HEK293 (cell line): ENCODE data around the gene ZNF556.
A peak's percentile ranks its signal among the peaks of the same experiment; 100 is the strongest.

Experiments
- CTCF ChIA-PET: fragments of 350-600 bp; formaldehyde crosslinking; extraction: SDS; loops from one replicate; lab custom pipeline; 2021; ENCODE audit warnings: antibody characterized with exemption; lab: Yijun Ruan, JAX
- POLR2A ChIA-PET: fragments of 300-600 bp; formaldehyde crosslinking; extraction: SDS; loops from one replicate; lab custom pipeline; 2020; ENCODE audit warnings: antibody characterized with exemption, inconsistent platforms; lab: Yijun Ruan, JAX
- H3K27ac ChIP-seq: fragments of 200-500 bp; sonication (Bioruptor generic); 2 replicates; pipeline ENCODE4 v1.5.1; 2014; ENCODE audit warnings: low read depth, low read length, control low read depth, inconsistent platforms; ENCODE audit errors: extremely low read depth
- H3K36me3 ChIP-seq, 2 experiments: fragments of 200-500 bp in 1 of 2; sonication (Bioruptor generic) in 1 of 2; 1 replicate in 1 of 2; 2 replicates in 1 of 2; pipeline ENCODE4 v1.5.1; 2014 to 2017; ENCODE audit warnings: inconsistent platforms in 2 of 2, low read length in 2 of 2; ENCODE audit not compliant: control insufficient read depth in 2 of 2, insufficient read depth in 1 of 2
- H3K4me1 ChIP-seq: fragments of 200-500 bp; sonication (Bioruptor generic); 2 replicates; pipeline ENCODE4 v1.5.1; 2014; ENCODE audit warnings: mild to moderate bottlenecking, low read length, inconsistent platforms; ENCODE audit not compliant: control insufficient read depth, insufficient read depth
- H3K4me3 ChIP-seq: 2 replicates; pipeline ENCODE4 v1.5.1; 2011; ENCODE audit warnings: low read depth, mild to moderate bottlenecking, control low read depth, low read length, moderate library complexity
- H3K9me3 ChIP-seq: fragments of 200-500 bp; sonication (Bioruptor generic); 2 replicates; pipeline ENCODE4 v1.5.1; 2014; ENCODE audit warnings: low read depth, low read length, inconsistent platforms; ENCODE audit not compliant: control insufficient read depth, insufficient read depth
- ATF2 ChIP-seq: fragments of 450-650 bp; formaldehyde crosslinking; IDR thresholded peaks from 2 replicates; pipeline ENCODE4 v1.5.1; 2016; ENCODE audit warnings: missing biosample characterization, missing genetic modification characterization, low read depth
- EGR2 ChIP-seq: fragments of 450-650 bp; formaldehyde crosslinking; IDR thresholded peaks from 2 replicates; pipeline ENCODE4 v1.5.1; 2016; ENCODE audit warnings: low read depth, missing biosample characterization, missing genetic modification characterization
- GLIS1 ChIP-seq: fragments of 450-650 bp; formaldehyde crosslinking; IDR thresholded peaks from 2 replicates; pipeline ENCODE4 v1.5.1; 2016; ENCODE audit warnings: missing biosample characterization, missing genetic modification characterization
- KLF8 ChIP-seq: fragments of 450-650 bp; formaldehyde crosslinking; IDR thresholded peaks from 2 replicates; pipeline ENCODE4 v1.5.1; 2016; ENCODE audit warnings: missing biosample characterization, missing genetic modification characterization
- KLF9 ChIP-seq: fragments of 450-650 bp; formaldehyde crosslinking; IDR thresholded peaks from 2 replicates; pipeline ENCODE4 v1.5.1; 2016; ENCODE audit warnings: missing biosample characterization, missing genetic modification characterization, low read depth
- REPIN1 ChIP-seq: fragments of 450-650 bp; formaldehyde crosslinking; IDR thresholded peaks from 2 replicates; pipeline ENCODE4 v1.5.1; 2017; ENCODE audit warnings: missing biosample characterization, missing genetic modification characterization, low read depth
- ZFP3 ChIP-seq: fragments of 450-650 bp; formaldehyde crosslinking; IDR thresholded peaks from 2 replicates; pipeline ENCODE4 v1.5.1; 2016; ENCODE audit warnings: low read depth, missing biosample characterization, missing genetic modification characterization
- ZNF121 ChIP-seq: fragments of 450-650 bp; formaldehyde crosslinking; IDR thresholded peaks from 2 replicates; pipeline ENCODE4 v1.5.1; 2016; ENCODE audit warnings: missing biosample characterization, missing genetic modification characterization
- ZNF16 ChIP-seq: fragments of 450-650 bp; formaldehyde crosslinking; IDR thresholded peaks from 2 replicates; pipeline ENCODE4 v1.5.1; 2016; ENCODE audit warnings: low read depth, missing biosample characterization, missing genetic modification characterization
- ZNF184 ChIP-seq: fragments of 450-650 bp; IDR thresholded peaks from 2 replicates; pipeline ENCODE4 v1.5.1; 2018; ENCODE audit warnings: missing biosample characterization, mild to moderate bottlenecking, missing genetic modification characterization
- ZNF2 ChIP-seq: fragments of 450-650 bp; formaldehyde crosslinking; IDR thresholded peaks from 2 replicates; pipeline ENCODE4 v1.5.1; 2016; ENCODE audit warnings: missing biosample characterization, missing genetic modification characterization
- ZNF416 ChIP-seq: fragments of 450-650 bp; formaldehyde crosslinking; IDR thresholded peaks from 2 replicates; pipeline ENCODE4 v1.5.1; 2016; ENCODE audit warnings: missing biosample characterization, missing genetic modification characterization
- ZNF626 ChIP-seq: fragments of 450-650 bp; sonication (Bioruptor Pico); formaldehyde crosslinking; IDR thresholded peaks from 2 replicates; pipeline ENCODE4 v1.5.1; 2018; ENCODE audit warnings: missing biosample characterization, missing genetic modification characterization, inconsistent platforms
- ZNF747 ChIP-seq: fragments of 450-650 bp; formaldehyde crosslinking; IDR thresholded peaks from 2 replicates; pipeline ENCODE4 v1.5.1; 2016; ENCODE audit warnings: missing biosample characterization, missing genetic modification characterization
- ZNF785 ChIP-seq: fragments of 450-650 bp; formaldehyde crosslinking; IDR thresholded peaks from 2 replicates; pipeline ENCODE4 v1.5.1; 2016; ENCODE audit warnings: missing biosample characterization, missing genetic modification characterization
- ZNF791 ChIP-seq: fragments of 450-650 bp; formaldehyde crosslinking; IDR thresholded peaks from 2 replicates; pipeline ENCODE4 v1.5.1; 2016; ENCODE audit warnings: missing biosample characterization, missing genetic modification characterization

ZNF556 gene

GRCh38 chr19:2858864-2859263 lies 8.3 kb upstream of the ZNF556 start:
- H3K4me1 ChIP-seq, result no peaks in the 10 kb centered on the region
- CTCF ChIA-PET, result no interaction called here
- TF ChIP-seq ZNF791 (tag by site-specific recombination) (no peak), REPIN1 (tag by site-specific recombination) (no peak)
- TF ChIP-seq, all 188 proteins: peak for 0
- Histone ChIP-seq H3K4me3 (no peak overlapping the region), H3K27ac (no peak overlapping the region), H3K36me3 (peaks cover 0 to 8% of the 10 kb centered on the region in 2 experiments; a peak in 1 of 3 replicates), H3K9me3 (no peaks in the 10 kb centered on the region)
- POLR2A ChIA-PET, result no interaction called here

- H3K36me3 ChIP-seq, result no peaks in the 10 kb centered on the region
- no peaks in the 10 kb centered on the region for H3K4me1 ChIP-seq
- ChIA-PET CTCF (no interaction called here), POLR2A (no interaction called here)
- TF ChIP-seq ATF2 (0 out of 2 replicates have a peak, but pooled peaks have one; percentile 19), ZNF184 (no peak)
- H3K27ac ChIP-seq, result no peak overlapping the region
- no peaks in the 10 kb centered on the region for H3K9me3 ChIP-seq
- no peak overlapping the region for H3K4me3 ChIP-seq
Measured at GRCh38 chr19:2863816-2864215, 3.3 kb upstream of the ZNF556 start.

- ChIA-PET POLR2A (no interaction called here), CTCF (interaction anchor here (1.1 to 1.4 kb wide), 2 partner anchors 22 kb away, joined by 3 read pairs; no protein-coding TSS in a partner anchor)
- Histone ChIP-seq H3K36me3 (no peaks in the 10 kb centered on the region), H3K9me3 (no peaks in the 10 kb centered on the region), H3K4me1 (no peaks in the 10 kb centered on the region), H3K4me3 (no peak overlapping the region), H3K27ac (no peak overlapping the region)
- TF ChIP-seq ZNF2 (tag by site-specific recombination), result no peak
- no peak for TF ChIP-seq ZFP3 (tag by site-specific recombination)
- no peak for TF ChIP-seq KLF8 (tag by site-specific recombination)
- no peak for TF ChIP-seq KLF9 (tag by site-specific recombination)
Measured at GRCh38 chr19:2865334-2866100, 1.6 kb upstream of the ZNF556 start.

GRCh38 chr19:2866495-2867024 lies 575 bp upstream of the ZNF556 start:
- CTCF ChIA-PET, result interaction anchor here (0.7 to 1.4 kb wide), 3 partner anchors 21 to 608 kb away, joined by 3 read pairs; no protein-coding TSS in a partner anchor
- Histone ChIP-seq H3K4me3 (no peak overlapping the region), H3K4me1 (no peaks in the 10 kb centered on the region)

GRCh38 chr19:2869618-2870017 lies 2.5 kb downstream of the ZNF556 start:
- Histone ChIP-seq H3K36me3 (no peaks in the 10 kb centered on the region), H3K4me3 (no peak overlapping the region), H3K9me3 (no peaks in the 10 kb centered on the region), H3K27ac (no peak overlapping the region)
- POLR2A ChIA-PET, result no interaction called here
- CTCF ChIA-PET, result interaction anchor here (0.6 to 2.1 kb wide), 3 partner anchors 18 to 221 kb away, joined by 3 to 7 read pairs (median 5); no protein-coding TSS in a partner anchor
- TF ChIP-seq GLIS1 (tag by site-specific recombination) (no peak), EGR2 (tag by site-specific recombination) (no peak), ZNF785 (no peak), ZNF626 (tag by site-specific recombination) (no peak), ZNF416 (tag by site-specific recombination) (no peak), ZNF121 (tag by site-specific recombination) (no peak), ZNF2 (tag by site-specific recombination) (no peak)
- TF ChIP-seq, all 188 proteins: peak for 0
- H3K4me1 ChIP-seq, result no peaks in the 10 kb centered on the region

More at GRCh38 chr19:2866495-2867024, 575 bp upstream of the ZNF556 start:
- POLR2A ChIA-PET, result no interaction called here
- no peaks in the 10 kb centered on the region for H3K36me3 ChIP-seq
- TF ChIP-seq ZNF16 (tag by site-specific recombination) (no peak), ZNF747 (tag by site-specific recombination) (no peak)
- no peaks in the 10 kb centered on the region for H3K9me3 ChIP-seq
- H3K27ac ChIP-seq, result no peak overlapping the region
